Mammary epithelial cell (primary cell): Measurements from ENCODE around the gene TLX2.

Experiments used
- CTCF ChIP-seq, 2 donors: IDR thresholded peaks in 1 of 2; conservative IDR thresholded peaks in 1 of 2; 2 replicates each; pipeline ENCODE4 v1.5.1; 2011 to 2012; ENCODE audit warnings: inconsistent platforms in 2 of 2, low read length in 2 of 2, mild to moderate bottlenecking in 2 of 2, control low read depth in 1 of 2, low read depth in 1 of 2; ENCODE audit not compliant: insufficient read depth in 1 of 2; ENCODE audit errors: extremely low read depth in 1 of 2
- EZH2 ChIP-seq: IDR thresholded peaks from 2 replicates; pipeline ENCODE4 v1.6.1; 2012; ENCODE audit warnings: low read length, inconsistent platforms, borderline replicate concordance

DNA sequence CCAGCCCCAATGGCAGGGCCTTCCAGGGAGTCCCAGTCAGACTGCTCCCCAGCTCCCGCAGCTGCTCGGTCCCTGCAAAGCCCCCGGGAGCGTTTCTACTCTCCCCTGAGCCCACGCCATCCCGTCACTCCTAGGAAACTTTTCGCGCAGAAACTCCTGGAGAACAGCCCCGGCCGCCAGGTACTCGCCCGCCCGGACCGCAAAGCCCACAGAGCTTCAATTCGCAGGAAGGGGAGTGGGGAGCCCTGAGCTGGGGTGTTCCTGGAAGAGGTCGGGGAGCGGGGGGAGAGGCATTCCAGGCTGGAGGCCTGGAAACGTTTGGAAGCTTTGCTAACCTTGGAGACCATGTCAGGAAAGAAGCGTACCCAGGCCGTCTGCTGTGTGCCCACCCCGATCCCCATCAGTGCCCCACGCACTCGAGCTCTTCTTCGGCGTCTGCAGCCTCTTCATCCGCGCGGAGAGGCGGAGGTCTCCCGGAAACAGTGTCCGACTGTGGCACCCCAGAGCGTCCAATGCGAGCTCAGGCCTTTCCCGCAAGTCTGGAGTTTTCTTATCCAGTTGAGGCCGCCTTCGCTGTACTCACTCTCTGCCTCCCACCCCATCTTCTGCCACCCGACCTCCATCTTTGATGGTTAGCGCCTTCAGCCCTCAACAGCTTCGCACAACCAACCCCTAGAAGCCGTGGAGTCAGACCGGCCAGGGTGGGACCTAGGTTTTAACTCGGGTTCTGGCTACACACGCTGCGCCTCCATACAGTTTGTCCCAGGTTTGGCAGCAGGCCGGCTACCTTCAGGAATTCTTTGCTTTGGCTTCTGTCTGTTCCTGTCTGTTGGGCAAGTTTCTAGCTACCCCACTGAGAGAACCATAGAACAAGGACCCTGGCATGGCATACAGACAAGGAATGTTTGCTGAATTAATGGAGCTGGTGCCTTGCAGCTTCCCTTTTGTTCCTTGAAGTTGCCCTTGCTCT, 10.5 kb upstream of the TLX2 start:
- TF ChIP-seq CTCF (conservative IDR thresholded peaks at IDR 0.05 in 1 of 2, IDR thresholded peaks at IDR 0.05 in 1 of 2; ENCODE audit: extremely low read depth in 1 of 2, insufficient read depth in 1 of 2, low read depth in 1 of 2, low read length in 2 of 2): no peak
- no peak for TF ChIP-seq EZH2
